ENCODE data around the gene MPHOSPH9.
A peak's percentile ranks its signal among the peaks of the same experiment; 100 is the strongest.

MPHOSPH9 gene, protein sequence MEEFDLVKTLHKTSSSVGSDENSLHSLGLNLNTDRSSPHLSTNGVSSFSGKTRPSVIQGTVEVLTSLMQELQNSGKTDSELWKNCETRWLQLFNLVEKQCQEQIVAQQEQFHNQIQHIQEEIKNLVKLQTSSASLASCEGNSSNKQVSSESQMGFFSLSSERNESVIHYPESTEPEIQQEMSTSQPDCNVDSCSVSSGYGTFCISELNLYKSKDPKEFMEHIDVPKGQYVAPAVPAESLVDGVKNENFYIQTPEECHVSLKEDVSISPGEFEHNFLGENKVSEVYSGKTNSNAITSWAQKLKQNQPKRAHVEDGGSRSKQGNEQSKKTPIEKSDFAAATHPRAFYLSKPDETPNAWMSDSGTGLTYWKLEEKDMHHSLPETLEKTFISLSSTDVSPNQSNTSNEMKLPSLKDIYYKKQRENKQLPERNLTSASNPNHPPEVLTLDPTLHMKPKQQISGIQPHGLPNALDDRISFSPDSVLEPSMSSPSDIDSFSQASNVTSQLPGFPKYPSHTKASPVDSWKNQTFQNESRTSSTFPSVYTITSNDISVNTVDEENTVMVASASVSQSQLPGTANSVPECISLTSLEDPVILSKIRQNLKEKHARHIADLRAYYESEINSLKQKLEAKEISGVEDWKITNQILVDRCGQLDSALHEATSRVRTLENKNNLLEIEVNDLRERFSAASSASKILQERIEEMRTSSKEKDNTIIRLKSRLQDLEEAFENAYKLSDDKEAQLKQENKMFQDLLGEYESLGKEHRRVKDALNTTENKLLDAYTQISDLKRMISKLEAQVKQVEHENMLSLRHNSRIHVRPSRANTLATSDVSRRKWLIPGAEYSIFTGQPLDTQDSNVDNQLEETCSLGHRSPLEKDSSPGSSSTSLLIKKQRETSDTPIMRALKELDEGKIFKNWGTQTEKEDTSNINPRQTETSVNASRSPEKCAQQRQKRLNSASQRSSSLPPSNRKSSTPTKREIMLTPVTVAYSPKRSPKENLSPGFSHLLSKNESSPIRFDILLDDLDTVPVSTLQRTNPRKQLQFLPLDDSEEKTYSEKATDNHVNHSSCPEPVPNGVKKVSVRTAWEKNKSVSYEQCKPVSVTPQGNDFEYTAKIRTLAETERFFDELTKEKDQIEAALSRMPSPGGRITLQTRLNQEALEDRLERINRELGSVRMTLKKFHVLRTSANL

DNA sequence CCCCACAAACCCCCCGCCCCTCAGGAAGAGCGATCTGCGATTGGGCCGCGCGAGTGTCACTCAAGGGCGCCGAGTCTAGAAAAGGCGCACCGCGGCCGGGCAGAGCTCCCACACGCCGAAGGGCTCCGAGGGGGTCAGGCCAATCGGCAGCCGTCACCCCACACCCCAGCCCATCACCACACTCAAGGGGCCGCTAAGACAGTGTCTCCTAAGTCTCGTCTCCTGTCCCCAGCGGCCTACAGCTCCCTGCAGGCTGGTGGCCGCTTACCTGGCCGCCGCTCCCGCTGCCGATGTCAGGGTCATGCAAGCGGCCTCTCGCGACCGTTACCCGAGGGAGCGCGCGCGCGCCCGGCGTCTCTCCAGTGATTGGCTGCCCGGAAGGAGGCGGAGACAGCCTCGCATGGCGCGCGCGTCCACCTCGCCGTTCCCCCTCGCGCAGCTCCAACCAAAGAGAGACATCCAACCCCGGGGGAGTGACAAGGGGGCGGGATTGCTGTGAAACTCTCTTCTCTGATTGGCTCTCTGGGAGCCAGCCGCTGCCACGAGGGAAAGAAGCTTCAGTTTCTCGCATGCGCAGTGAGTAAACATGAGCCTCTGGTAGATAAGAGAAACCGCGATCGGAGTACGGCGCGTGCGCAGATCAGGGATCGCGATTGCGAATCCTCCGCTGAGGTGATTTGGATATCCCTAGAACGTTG is at the start of gene MPHOSPH9, which contains the start of gene MTRFR:
Gene MPHOSPH9, minus strand, starts transcription at position 335 of the 698 bp plus-strand sequence. CDS start 2,777 bp downstream, outside the sequence.
Gene MTRFR, plus strand, starts transcription at position 630 of the 698 bp plus-strand sequence. CDS start 20,239 bp downstream, outside the sequence.
- peak; percentile 98 to 100 for DNase-seq

DNA sequence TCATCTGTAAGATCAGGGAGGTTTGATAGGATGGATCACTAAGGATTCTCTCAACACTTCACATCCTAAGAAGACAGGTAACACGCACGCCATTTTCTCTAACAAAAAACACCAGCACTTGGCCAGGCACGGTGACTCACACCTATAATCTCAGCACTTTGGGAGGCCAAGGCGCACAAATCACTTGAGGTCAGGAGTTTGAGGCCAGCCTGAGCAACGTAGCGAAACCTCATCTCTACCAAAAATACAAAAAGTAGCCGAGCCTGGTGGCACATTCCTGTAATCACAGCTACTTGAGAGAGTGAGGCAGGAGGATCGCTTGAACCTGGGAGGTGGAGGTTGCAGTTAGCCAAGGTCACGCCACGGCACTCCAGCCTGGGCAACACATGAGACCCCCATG is 49.2 kb upstream of the MPHOSPH9 start:
- no peak for DNase-seq

DNA sequence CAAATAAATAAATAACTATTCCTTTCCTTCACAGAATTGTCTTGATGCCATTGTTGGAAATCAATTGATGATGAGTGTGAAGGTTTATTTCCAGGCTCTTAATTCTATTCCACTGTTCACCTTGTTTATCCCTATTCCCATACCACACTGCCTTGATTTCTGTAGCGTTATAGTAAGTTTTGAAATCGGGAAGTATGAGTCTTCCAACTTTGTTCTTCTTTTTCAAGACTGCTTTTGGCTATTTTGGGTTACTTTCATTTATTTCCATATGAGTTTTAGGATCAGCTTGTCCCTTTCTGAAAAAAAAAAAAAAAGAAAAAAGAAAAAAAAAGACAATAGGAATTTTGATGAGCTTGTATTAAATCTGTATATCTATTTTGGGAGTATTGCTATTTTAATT is 48.0 kb upstream of the MPHOSPH9 start:
- DNase-seq, result no peak

DNA sequence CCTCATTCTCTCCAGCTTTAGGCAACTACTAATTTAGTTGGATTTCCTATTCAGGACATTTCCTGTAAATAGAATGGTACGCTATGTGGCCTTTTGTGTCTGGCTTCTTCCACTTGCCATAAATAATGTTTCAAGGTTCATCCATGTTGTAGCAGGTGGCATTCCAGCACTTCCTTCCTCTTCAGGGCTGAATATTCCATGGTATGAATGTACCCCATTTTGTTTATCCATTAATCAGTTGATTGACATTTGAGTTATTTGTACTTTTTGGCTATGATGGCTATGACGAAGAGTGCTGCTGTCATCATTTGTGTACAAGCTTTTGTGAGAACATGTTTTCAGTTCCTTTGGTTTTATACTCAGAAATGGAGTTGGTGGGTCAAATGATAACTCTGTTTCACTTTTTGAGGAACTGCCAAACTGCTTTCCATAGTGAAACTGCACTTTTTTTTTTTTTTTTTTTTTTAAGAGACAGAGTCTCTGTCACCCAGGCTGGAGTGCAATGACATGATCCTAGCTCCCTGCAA is 45.2 kb upstream of the MPHOSPH9 start:
- no peak for DNase-seq

DNA sequence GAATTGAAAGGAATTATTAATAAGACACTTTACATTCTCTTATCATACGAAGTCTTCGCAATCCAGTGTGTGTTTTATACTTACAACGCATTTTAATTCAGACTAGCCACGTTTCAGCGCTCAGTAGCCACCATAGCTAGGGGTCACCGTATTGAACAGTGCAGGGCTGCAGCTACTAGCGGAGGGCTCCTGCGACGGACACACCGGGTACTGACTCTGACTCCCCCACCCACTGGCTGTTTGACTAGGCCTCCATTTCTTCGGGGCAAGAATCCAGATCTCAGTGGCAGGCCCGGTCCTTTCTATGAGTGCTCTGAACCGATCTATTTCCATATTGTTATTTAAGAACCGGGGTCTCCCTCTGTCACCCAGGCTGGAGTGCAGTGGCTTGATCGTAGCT is 40.2 kb upstream of the MPHOSPH9 start:
- no peak for DNase-seq

DNA sequence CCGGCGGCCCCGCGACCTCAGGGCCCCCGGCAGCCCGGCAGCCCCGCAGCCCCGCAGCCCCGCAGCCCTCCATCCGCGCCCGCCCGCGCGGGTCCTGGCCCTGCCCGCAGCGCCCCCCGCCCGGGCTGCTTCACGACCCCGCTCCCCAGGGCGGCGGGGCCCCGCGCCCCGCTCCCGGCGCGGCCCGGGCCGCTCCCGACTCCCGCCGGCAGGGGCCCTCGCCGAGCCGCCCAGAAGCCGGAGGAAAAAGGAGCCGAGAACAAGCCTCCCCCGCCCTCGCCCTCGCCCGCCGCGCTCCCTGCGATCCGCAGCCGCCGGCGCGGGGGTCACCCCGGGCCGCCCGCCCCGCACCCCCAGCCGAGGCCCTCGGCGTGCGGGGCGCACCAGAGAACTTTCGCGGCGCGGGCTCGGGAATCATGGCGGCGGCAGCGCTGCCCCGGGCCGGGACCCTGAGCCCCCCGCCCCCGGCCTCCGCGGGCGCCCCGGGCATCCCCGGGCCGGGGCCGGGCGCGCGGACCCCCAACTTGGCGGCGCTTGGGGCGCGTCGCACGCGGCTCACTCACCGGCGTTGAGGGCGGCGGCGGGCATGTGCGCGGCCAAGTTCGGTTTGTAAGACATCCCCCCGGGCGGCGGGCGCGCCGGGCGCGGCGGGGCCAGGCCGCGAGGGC is 38.2 kb upstream of the MPHOSPH9 start:
- no peak for DNase-seq

DNA sequence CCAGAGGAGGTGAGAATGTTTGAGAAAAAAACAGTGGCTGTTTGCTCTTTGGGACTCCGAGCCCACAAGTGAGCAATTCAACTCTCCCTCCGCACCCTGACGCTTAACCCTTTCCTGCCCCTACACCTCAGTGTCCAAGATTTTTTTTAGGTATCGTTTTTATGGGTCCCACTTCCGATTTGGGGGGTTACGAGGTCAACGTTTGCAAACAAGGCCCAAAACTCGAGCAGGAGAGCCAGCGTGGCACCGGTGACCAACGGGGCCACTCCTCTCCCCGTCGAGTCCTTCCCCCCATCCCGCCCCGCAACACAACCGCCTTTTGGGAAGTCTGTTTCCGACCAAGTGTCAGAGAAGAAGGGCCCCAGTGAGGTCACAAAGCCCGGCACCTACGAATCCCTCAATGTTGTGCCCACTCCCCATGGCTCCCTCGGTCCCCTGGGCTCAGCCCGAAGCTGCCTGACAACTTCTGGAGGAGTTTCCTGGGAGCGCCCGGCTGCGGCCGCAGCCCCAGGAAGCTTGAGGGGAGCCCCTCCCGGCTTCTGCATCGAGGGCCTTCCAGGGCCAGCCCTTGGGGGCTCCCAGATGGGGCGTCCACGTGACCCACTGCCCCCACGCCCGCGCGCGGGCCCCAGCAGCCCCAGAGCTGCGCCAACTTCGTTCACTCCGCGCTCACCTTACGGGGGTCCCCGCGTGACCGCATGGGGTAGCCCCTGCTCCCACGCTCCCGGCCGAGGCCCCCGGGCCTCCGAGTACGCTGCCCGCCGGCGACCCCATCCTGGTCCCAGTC is 37.5 kb upstream of the MPHOSPH9 start:
- no peak for DNase-seq

DNA sequence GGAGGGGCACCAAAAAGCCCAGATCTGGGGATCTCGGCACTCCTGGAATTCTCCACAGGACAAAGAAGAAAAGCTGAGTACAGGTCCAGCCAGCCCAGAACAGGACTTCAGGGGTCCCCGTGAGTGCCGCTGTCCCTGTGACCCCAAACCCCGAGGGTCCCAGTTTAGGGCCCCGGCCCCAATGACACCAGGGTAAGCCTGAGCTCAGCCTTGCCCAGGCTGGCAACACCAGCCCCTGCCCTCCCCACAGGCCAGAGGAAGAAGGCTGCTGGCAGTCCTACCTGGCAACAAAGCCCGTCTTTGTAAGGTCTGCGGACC is 36.9 kb upstream of the MPHOSPH9 start:
- DNase-seq, result no peak

DNA sequence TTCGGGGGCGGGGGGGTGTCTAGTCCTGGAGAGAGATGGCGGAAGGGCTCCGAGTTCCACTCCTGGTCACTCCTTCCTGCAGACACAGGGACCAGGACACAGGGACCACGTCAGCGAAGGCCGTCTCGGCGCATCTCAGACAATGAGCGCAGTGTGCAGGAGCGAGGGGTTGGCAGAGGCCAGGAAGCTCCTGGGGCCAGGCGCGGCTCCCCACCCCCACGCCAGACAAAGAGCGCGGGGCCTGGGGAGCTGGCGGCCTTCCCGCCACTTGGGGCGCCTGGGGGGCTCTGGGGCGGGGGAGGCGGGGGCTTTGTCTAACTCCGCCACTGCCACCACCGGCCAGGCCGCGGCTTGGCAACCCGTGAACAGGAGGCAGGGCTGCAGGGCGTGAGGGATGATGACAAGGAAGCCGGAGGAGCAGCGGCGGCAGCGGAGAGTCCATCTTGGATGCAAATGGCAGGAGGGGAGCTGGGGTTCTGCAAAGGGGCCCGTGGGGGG is 36.5 kb upstream of the MPHOSPH9 start:
- peak in 1 of 2 experiments; percentile 34 for DNase-seq

DNA sequence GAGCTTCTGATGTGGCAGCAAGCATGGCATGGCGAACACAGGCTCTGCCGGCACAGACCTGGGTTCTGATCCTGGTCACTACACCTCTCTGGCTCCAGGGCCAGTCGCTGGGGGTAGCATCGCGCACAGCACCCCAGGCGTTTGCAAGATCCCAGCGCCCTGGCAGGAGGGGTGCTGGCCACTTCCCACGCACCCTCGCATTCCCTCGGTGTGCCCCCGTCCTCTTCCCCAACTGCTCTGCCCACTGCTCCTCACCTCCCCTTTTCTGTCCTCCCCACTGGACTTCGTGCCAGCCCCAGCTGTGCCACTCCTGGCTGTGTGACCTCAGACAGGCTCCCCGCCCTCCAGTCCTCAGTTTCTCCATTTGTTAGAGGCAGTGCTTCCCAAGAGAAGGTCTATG is 35.9 kb upstream of the MPHOSPH9 start:
- DNase-seq, result no peak

DNA sequence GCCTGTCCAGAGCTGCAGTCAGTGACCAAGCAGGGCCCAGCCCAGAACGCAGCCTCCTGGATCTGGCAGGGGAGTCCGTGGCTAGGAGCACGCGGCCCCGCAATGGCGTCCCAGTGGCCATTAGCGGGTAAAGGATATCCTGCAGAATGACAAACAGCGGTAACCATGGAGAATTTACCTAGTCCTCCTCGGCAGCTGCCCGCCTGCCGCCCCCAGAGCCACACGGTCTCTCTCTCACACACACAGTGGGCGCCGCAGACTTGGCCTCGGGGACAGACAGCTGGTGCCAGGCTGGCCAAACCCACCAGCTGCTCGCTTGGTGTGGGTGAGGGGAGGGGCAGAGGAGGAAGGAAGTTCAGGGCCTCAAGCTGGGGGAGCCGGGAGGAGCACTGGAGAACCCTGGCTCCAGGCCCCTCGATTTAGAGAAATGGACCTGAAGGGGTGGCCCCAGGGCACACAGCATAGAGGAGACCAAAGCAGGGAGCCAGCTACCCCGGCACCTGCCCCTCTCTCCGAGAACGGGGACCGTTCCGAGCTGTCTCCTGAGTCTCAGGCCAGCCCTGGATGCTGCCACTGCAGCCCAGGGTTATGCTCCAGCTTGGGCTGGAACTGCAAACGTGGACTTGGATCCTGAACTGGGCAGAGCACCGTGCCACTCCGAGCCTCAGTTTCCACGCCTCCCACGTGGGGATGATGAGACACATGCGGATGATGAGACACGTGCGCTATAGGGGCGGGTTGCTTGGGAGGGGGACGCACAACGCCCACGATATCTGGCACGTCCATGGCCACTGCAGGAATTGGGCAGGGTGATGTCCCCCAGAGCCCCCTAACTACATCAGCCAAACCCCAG is 35.3 kb upstream of the MPHOSPH9 start:
- peak in 1 of 2 experiments; percentile 37 for DNase-seq

DNA sequence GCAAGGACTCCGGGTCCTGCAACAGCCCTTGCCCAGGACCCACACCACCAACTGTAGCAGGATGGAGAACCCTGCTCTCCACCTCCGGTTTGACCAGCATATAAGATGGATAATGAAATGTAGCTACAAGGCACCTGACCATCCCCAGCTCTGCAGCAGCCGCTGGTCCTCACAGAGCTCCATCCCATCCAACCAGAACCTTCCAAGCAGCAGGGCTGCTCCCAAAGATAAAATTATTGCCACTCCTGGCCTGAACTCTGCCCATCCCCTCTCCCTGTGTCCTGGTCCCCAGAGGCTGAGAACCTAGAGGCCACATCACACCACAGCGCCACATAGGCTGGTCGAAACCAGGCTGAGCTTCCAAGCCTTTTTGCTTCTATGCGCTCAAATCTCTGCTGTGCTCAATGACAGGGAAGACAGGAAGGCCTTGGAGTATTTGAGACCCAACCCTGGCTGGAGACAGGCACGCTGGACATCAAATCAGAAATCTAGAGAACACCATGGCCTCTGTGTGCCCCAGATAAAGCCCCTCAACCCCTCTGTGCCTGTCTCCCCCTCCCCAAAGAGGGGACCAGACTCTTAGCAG is 34.5 kb upstream of the MPHOSPH9 start:
- DNase-seq, result no peak

DNA sequence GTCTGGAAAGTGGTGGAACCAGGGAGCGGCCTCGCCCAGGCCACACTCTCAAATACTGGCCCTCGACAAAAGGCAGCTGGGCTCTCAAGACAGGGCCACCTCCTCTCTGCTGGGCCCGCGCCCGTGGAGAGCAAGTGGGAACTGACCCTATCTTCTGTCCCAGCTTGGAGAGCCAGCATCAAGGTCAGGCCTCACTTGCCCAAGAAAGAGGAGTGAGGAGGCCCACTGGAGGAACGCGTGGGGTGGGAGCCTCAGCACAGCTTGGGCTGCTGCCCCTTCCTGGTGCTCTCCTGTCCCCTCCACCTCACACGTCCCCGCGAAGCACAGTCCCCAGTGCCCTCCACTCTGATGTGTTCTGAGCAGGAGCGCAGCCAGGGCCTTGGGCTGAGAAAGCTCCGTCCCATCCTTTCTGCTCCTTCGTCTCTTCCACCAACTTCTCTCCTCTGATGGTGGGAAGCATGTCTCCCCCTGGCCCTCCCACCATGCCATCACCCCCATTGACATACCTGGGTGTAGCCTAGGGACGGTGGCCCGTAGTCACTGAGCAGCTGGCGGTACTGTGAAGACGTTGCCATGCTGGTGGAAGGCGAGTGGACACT is 33.8 kb upstream of the MPHOSPH9 start:
- DNase-seq, result no peak

DNA sequence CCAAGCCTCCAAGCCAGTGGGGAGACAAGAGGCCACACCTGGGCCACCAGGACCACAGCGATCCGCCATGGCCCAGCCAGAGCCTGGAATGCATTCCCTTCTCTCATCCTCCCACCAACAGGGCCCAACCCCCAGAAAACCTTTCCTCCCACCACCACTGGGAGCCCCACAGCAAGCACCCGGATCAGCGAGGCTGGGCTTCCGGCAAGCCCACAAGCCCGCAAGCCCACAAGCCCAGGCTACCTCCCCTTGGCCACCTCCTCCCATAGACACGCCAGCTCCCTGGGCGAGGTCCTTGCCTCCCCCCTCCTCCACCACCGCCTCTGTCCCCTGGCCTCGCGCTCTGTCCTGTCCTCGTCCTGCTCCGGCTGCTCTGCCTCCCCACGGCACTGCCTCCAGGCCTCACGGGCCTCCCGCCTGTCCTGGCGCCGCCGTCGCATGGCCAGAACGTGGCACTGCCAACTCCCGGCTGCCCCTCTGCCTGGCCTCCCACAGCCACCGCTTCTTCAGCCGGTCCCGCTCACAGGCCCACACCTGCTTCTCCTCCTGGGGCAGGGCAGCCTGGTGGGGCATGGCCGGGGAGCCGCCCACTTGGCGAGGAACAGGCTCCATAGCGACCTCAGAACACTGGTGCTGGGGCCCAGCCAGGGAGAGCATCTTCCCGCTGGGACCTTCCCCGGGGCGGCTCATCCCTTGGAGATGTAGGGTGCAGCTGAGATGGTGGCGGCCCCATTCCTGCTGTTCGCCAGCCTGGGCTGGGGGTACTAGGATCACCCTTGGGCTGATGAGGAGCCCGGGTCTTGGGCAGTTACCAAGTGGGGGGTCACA is 33.1 kb upstream of the MPHOSPH9 start:
- no peak for DNase-seq

DNA sequence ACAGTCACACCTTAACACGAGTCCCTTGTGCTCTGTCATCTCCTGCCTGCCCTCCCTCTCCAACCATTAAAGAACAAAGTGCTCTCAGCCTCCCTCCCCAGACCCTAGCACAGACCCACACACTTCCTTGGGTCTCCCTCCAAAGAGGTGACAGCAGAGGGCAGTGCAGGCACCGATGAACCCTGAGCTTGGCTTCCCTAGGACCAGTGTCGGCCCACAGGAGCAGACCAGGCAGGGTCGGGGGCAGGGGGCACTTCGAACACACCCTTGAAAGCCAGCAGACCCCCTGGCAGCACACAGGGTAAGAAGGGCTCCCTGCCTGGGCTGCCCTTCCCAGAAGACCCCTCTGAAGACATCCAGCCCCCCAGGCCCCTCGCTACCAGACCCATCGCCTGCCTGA is 31.7 kb upstream of the MPHOSPH9 start:
- no peak for DNase-seq

DNA sequence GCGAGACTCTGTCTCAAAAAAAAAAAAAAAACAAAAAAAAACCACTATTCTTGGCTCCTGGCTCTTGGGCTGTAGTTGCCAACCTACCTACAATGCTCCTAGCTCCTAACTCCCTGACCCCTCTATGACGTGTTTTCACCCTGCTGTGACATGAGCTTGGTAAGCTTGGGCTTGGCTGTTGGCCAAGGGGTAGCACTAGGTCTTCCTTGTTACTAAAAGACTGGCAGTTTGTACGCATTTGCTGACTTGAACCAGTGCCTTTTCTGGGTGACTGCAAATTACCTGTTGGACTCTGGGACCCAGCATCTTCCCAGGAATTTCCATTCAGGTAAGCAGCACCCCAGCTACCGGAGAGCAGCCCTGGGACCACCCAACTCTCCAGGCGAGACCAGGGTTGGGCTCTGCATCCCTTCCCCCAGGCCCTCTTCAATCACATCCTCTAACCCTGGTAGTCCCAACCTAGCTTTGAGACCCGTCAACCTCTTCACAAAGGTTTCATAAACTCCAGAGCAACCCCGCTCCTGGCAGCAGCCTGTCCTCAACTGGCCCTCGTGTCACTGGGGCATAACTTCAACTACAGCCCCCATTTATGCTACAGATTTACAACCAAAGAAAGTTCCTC is 30.4 kb upstream of the MPHOSPH9 start:
- DNase-seq, result no peak

DNA sequence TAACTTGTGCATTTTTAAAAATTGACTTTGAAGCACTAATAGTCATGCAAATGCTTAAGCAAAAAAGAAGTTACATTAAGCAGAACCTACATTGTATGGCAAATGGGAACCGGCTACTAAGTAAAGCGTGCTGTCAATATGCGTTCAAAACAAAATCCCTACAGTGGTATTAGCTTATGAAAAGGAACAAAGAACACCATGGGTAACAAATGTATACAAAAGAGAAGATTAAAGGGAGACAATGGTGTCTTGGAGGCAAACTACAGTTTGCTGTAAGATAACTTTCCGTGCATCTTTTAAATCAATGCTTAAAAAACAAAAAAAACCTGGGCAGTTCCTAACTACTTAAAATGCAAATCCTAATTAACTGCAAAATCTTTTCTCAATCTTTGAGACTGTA is 28.3 kb upstream of the MPHOSPH9 start:
- DNase-seq, result no peak

DNA sequence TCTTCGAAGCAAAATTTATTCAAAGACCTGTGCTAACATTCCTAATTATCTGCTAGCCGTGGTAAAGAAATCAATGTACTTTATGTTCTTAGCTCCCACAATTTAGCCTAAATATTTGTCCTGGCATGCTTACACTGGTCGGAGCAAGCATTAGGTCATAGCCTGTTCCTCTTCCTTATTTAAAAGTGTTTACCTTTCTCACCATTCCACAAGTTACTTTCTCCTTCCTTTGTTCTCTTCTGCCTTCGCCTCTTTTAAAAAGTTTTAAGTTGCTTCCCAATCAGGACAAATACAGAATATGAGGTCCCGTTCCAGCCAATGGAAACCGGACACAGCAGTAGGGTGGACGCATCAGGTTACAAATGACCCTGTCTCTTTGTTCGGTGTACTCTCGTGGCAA is 27.1 kb upstream of the MPHOSPH9 start:
- no peak for DNase-seq
